ENCODE data around the gene IRGQ.

The IRGQ gene

GRCh38 chr19:43534816-43535761, 60.8 kb downstream of the IRGQ start:
- Mint-ChIP-seq H3K4me3 (no peak overlapping the region), H3K27ac (peak overlapping the region; percentile 83), H3K36me3 (ENCODE audit: low read depth) (peaks cover 34% of the 10 kb centered on the region), H3K27me3 (no peaks in the 10 kb centered on the region), H3K4me1 (ENCODE audit: low read depth) (peaks cover 25% of the 10 kb centered on the region), H3K9me3 (peaks cover 9% of the 10 kb centered on the region)
- DNase-seq, result peak; percentile 56

Measured in activated T-cell treated with anti-CD3 and anti-CD28 coated beads, Interleukin-2, amount 50 U/mL, for 24 hours (primary cell).